Esophagus muscularis mucosa (tissue), 4 donors: ENCODE measurements around the gene UFC1. TPM values are rescaled to one million over a fixed set of nuclear protein-coding genes. Genes with fewer than 3 reads are reported as not detected.

Experiments used
- DNase-seq: peaks from one replicate; pipeline ENCODE4 v3.0.0-alpha.2; 2017; ENCODE audit errors: extremely low spot score
- H3K27ac ChIP-seq, 4 donors: fragments of 200-600 bp; sonication (generic); replicated peaks in 1 of 4; 1 replicate in 3 of 4; 2 replicates in 1 of 4; pipeline ENCODE4 v1.5.1; 2016 to 2019; ENCODE audit warnings: mild to moderate bottlenecking in 1 of 4
- H3K27me3 ChIP-seq, 4 donors: fragments of 200-600 bp; sonication (generic); one replicate each; pipeline versions ENCODE4 v1.5.1 to v1.6.0; 2016 to 2019
- H3K36me3 ChIP-seq, 4 donors: fragments of 200-600 bp; sonication (generic); one replicate each; pipeline ENCODE4 v1.5.1; 2016 to 2019
- H3K4me1 ChIP-seq, 4 donors: fragments of 200-600 bp; sonication (generic); one replicate each; pipeline ENCODE4 v1.5.1; 2016 to 2019
- H3K4me3 ChIP-seq, 4 donors: fragments of 200-600 bp; sonication (generic); 1 replicate in 2 of 4; 2 replicates in 2 of 4; pipeline ENCODE4 v1.5.1; 2016 to 2019; ENCODE audit warnings: mild to moderate bottlenecking in 4 of 4, moderate library complexity in 1 of 4
- H3K9me3 ChIP-seq, 4 donors: fragments of 200-600 bp; sonication (generic); 1 replicate in 3 of 4; 2 replicates in 1 of 4; pipeline ENCODE4 v1.5.1; 2016 to 2019
- CTCF ChIP-seq, 3 experiments: fragments of 200-600 bp in 2 of 3; fragments of 450-650 bp in 1 of 3; sonication (generic) in 2 of 3; IDR thresholded peaks; one replicate each; pipeline ENCODE4 v1.5.1; 2017 to 2019; ENCODE audit warnings: antibody characterized with exemption in 3 of 3, mild to moderate bottlenecking in 2 of 3, moderate library complexity in 1 of 3
- EP300 ChIP-seq: sonication (generic); formaldehyde crosslinking; IDR thresholded peaks from one replicate; pipeline ENCODE4 v1.6.1; 2017; ENCODE audit warnings: antibody characterized with exemption
- POLR2A ChIP-seq: fragments of 450-650 bp; IDR thresholded peaks from one replicate; pipeline ENCODE4 v1.6.1; 2017; ENCODE audit warnings: antibody characterized with exemption, moderate library complexity, mild to moderate bottlenecking, low read depth
- POLR2AphosphoS5 ChIP-seq, 2 donors: sonication (generic); formaldehyde crosslinking; IDR thresholded peaks; one replicate each; pipeline ENCODE4 v1.6.1; 2017; ENCODE audit warnings: antibody characterized with exemption in 2 of 2
- WGBS: methylation state at CpG from one replicate; pipeline ENCODE4 v1.1.5; 2018; 5-methylcytosine and 5-hydroxymethylcytosine counted together
- intact Hi-C: fragments of 100-400 bp; cut with DNase I; formaldehyde crosslinking; loops from one replicate; pipeline ENCODE4 v1.15.1; 2023
- total RNA-seq, 4 donors: library from RNA; depleted of rRNA; stranded (reverse); fragments of >200 nt; gene quantifications; one replicate each; pipeline versions ENCODE4 v1.1.0 to v1.2.1, GENCODE V29; 2016

The UFC1 gene
- total RNA-seq, 4 donors from 2014 or later: 62.8 to 86.1 (median 71.6) TPM

GRCh38 chr1:161171191-161171590 is 17.4 kb downstream of the UFC1 start:
- Histone ChIP-seq H3K27me3 (no peaks in the 10 kb centered on the region), H3K27ac (peak overlapping the region in 2 of 4 donors; percentile 32 to 40), H3K4me1 (peaks cover 29 to 46% (median 44%) of the 10 kb centered on the region in 4 donors), H3K9me3 (no peaks in the 10 kb centered on the region), H3K36me3 (peaks cover 41 to 80% (median 78%) of the 10 kb centered on the region in 4 donors), H3K4me3 (no peak overlapping the region)
- no peak for TF ChIP-seq EP300
- TF ChIP-seq CTCF (IDR thresholded peaks at IDR 0.05): no peak
- TF ChIP-seq POLR2AphosphoS5 (IDR thresholded peaks at IDR 0.05): no peak
- no peak for TF ChIP-seq POLR2A
- DNase-seq: no peak
- intact Hi-C loops: no loop called here
- 49% methylated on average over 5 of the region's 5 CpGs for WGBS

GRCh38 chr1:161171696-161172095 is 17.9 kb downstream of the UFC1 start:
- no peak for DNase-seq
- H3K27me3 ChIP-seq: no peaks in the 10 kb centered on the region
- 91% methylated on average over 9 of the region's 12 CpGs for WGBS
- peaks cover 34 to 50% (median 47%) of the 10 kb centered on the region in 4 donors for H3K4me1 ChIP-seq
- H3K4me3 ChIP-seq: no peak overlapping the region
- no peaks in the 10 kb centered on the region for H3K9me3 ChIP-seq
- TF ChIP-seq POLR2A (no peak), CTCF (IDR thresholded peaks at IDR 0.05) (no peak), POLR2AphosphoS5 (IDR thresholded peaks at IDR 0.05) (no peak), EP300 (no peak)
- peak overlapping the region in 3 of 4 donors; percentile 32 to 41 (median 40) for H3K27ac ChIP-seq
- H3K36me3 ChIP-seq: peaks cover 41 to 80% (median 78%) of the 10 kb centered on the region in 4 donors
- intact Hi-C loops: no loop called here

GRCh38 chr1:161172349-161172748 is 18.6 kb downstream of the UFC1 start:
- no peaks in the 10 kb centered on the region for H3K27me3 ChIP-seq
- DNase-seq: no peak
- H3K27ac ChIP-seq: peak overlapping the region; percentile 20 to 50 (median 40)
- H3K9me3 ChIP-seq: no peaks in the 10 kb centered on the region
- peaks cover 28 to 44% (median 43%) of the 10 kb centered on the region in 4 donors for H3K4me1 ChIP-seq
- H3K4me3 ChIP-seq: no peak overlapping the region
- H3K36me3 ChIP-seq: peaks cover 41 to 80% (median 78%) of the 10 kb centered on the region in 4 donors
- 77% methylated on average over 1 of the region's 1 CpG for WGBS
- no peak for TF ChIP-seq POLR2A
- TF ChIP-seq POLR2AphosphoS5 (IDR thresholded peaks at IDR 0.05): no peak
- TF ChIP-seq CTCF (IDR thresholded peaks at IDR 0.05): no peak
- TF ChIP-seq EP300: no peak
- intact Hi-C loops: no loop called here

- Histone ChIP-seq H3K9me3 (no peaks in the 10 kb centered on the region), H3K27me3 (no peaks in the 10 kb centered on the region), H3K36me3 (peaks cover 41 to 80% (median 78%) of the 10 kb centered on the region in 4 donors), H3K4me1 (peaks cover 27 to 43% (median 42%) of the 10 kb centered on the region in 4 donors), H3K4me3 (no peak overlapping the region), H3K27ac (peak overlapping the region; percentile 20 to 66 (median 40))
- intact Hi-C loops: no loop called here
- no peak for DNase-seq
- 45% methylated on average over 4 of the region's 4 CpGs for WGBS
- no peak for TF ChIP-seq CTCF (IDR thresholded peaks at IDR 0.05)
- TF ChIP-seq POLR2AphosphoS5 (IDR thresholded peaks at IDR 0.05): peak; percentile 6 to 54
- no peak for TF ChIP-seq POLR2A
- TF ChIP-seq EP300: no peak
Observed at GRCh38 chr1:161172776-161173376, 19.1 kb downstream of the UFC1 start.

- Histone ChIP-seq H3K27ac (peak overlapping the region in 3 of 4 donors; percentile 20 to 66 (median 40)), H3K27me3 (no peaks in the 10 kb centered on the region), H3K4me1 (peaks cover 30 to 46% (median 39%) of the 10 kb centered on the region in 4 donors), H3K36me3 (peaks cover 41 to 76% (median 72%) of the 10 kb centered on the region in 4 donors), H3K9me3 (no peaks in the 10 kb centered on the region), H3K4me3 (no peak overlapping the region)
- no peak for TF ChIP-seq CTCF (IDR thresholded peaks at IDR 0.05)
- WGBS: 93% methylated on average over 11 of the region's 11 CpGs
- no peak for DNase-seq
- intact Hi-C loops: no loop called here
Observed at GRCh38 chr1:161173711-161174110, 19.9 kb downstream of the UFC1 start.
